HTERT RPE-1 (cell line): ENCODE results near the gene CFAP74.
"Not testable (repeated sequence)": the region's sequence is repeated elsewhere in the genome, so short reads cannot be mapped to it uniquely, and the experiment has no call there.

Experiments
- in situ Hi-C: fragments of 300-500 bp; cut with MboI; formaldehyde crosslinking; loops from 4 replicates; pipeline ENCODE4 v1.14.3; 2020; ENCODE audit warnings: low sequenced_read_pairs

Gene CFAP74

GRCh38 chr1:1900883-1901640, 102.5 kb downstream of the CFAP74 start:
- in situ Hi-C loops: no loop called here

GRCh38 chr1:1899967-1900327, 103.6 kb downstream of the CFAP74 start:
- in situ Hi-C loops: no loop called here

- in situ Hi-C loops: no loop called here
These were observed 104.2 kb downstream of the CFAP74 start for GRCh38 chr1:1899266-1899966.

- in situ Hi-C loops: no loop called here
These were observed 105.2 kb downstream of the CFAP74 start for GRCh38 chr1:1898246-1898933.

- in situ Hi-C loops: no loop called here
These were observed 107.9 kb downstream of the CFAP74 start for GRCh38 chr1:1895456-1896336.

GRCh38 chr1:1895060-1895418, 108.5 kb downstream of the CFAP74 start:
- in situ Hi-C loops: no loop called here

GRCh38 chr1:1894354-1895059, 109.1 kb downstream of the CFAP74 start:
- in situ Hi-C loops: no loop called here

- in situ Hi-C loops: no loop called here
These were observed 109.6 kb downstream of the CFAP74 start for GRCh38 chr1:1893997-1894353.

GRCh38 chr1:1893291-1893985, 110.1 kb downstream of the CFAP74 start:
- in situ Hi-C loops: no loop called here

GRCh38 chr1:1892763-1893120, 110.8 kb downstream of the CFAP74 start:
- in situ Hi-C loops: no loop called here

- in situ Hi-C loops: no loop called here
These were observed 111.4 kb downstream of the CFAP74 start for GRCh38 chr1:1892079-1892762.

GRCh38 chr1:1891349-1892078, 112.1 kb downstream of the CFAP74 start:
- in situ Hi-C loops: no loop called here

GRCh38 chr1:1890506-1891348, 112.9 kb downstream of the CFAP74 start, which contains the start of gene GNB1:
GNB1 (minus strand) TSS chr1:1891087; CDS start chr1:1825453, 65,634 bp downstream.
- in situ Hi-C loops: no loop called here

GRCh38 chr1:1889847-1890505, 113.6 kb downstream of the CFAP74 start:
- in situ Hi-C loops: no loop called here

- in situ Hi-C loops: no loop called here
These were observed 114.4 kb downstream of the CFAP74 start for GRCh38 chr1:1889090-1889750.

- in situ Hi-C loops: not testable (repeated sequence)
These were observed 119.7 kb downstream of the CFAP74 start for GRCh38 chr1:1883890-1884289.
